ENCODE data around the gene OR7C1.
A peak's percentile ranks its signal among the peaks of the same experiment; 100 is the strongest.
"Not testable (repeated sequence)": the region's sequence is repeated elsewhere in the genome, so short reads cannot be mapped to it uniquely, and the experiment has no call there.

Gene OR7C1

GRCh38 chr19:14784730-14785101, 50.3 kb downstream of the OR7C1 start:
- peak; percentile 13 for DNase-seq (ENCODE audit: low spot score)

- not testable (repeated sequence) for DNase-seq (ENCODE audit: low spot score)
These were observed 51.5 kb downstream of the OR7C1 start for GRCh38 chr19:14783410-14783998.

GRCh38 chr19:14782626-14783409, 52.2 kb downstream of the OR7C1 start:
- no peak for DNase-seq (ENCODE audit: low spot score)

GRCh38 chr19:14781713-14782536, 53.1 kb downstream of the OR7C1 start:
- not testable (repeated sequence) for DNase-seq (ENCODE audit: low spot score)

GRCh38 chr19:14780622-14781225, 54.3 kb downstream of the OR7C1 start:
- DNase-seq (ENCODE audit: low spot score): not testable (repeated sequence)

- DNase-seq (ENCODE audit: low spot score): no peak
These were observed 55.8 kb downstream of the OR7C1 start for GRCh38 chr19:14779151-14779550.

- DNase-seq (ENCODE audit: low spot score): not testable (repeated sequence)
These were observed 56.7 kb downstream of the OR7C1 start, which contains the start of gene ADGRE2 for GRCh38 chr19:14778110-14778845. TSS of gene ADGRE2 (minus strand) at chr19:14778560. CDS start at chr19:14776756, 1,804 bp downstream.

GRCh38 chr19:14777645-14778044, 57.3 kb downstream of the OR7C1 start:
- not testable (repeated sequence) for DNase-seq (ENCODE audit: low spot score)

- DNase-seq (ENCODE audit: low spot score): no peak
These were observed 59.0 kb downstream of the OR7C1 start for GRCh38 chr19:14775869-14776586.

- DNase-seq (ENCODE audit: low spot score): not testable (repeated sequence)
These were observed 59.7 kb downstream of the OR7C1 start for GRCh38 chr19:14775326-14775725.

GRCh38 chr19:14774373-14774772, 60.6 kb downstream of the OR7C1 start:
- DNase-seq (ENCODE audit: low spot score): no peak

GRCh38 chr19:14773722-14774121, 61.3 kb downstream of the OR7C1 start:
- not testable (repeated sequence) for DNase-seq (ENCODE audit: low spot score)

- DNase-seq (ENCODE audit: low spot score): no peak
These were observed 62.0 kb downstream of the OR7C1 start for GRCh38 chr19:14772995-14773394.

GRCh38 chr19:14772467-14772866, 62.5 kb downstream of the OR7C1 start:
- DNase-seq (ENCODE audit: low spot score): no peak

- no peak for DNase-seq (ENCODE audit: low spot score)
These were observed 63.8 kb downstream of the OR7C1 start for GRCh38 chr19:14770944-14771839.

- no peak for DNase-seq (ENCODE audit: low spot score)
These were observed 64.8 kb downstream of the OR7C1 start for GRCh38 chr19:14770136-14770535.

- DNase-seq (ENCODE audit: low spot score): no peak
These were observed 65.8 kb downstream of the OR7C1 start for GRCh38 chr19:14769201-14769600.

GRCh38 chr19:14768001-14768400, 67.0 kb downstream of the OR7C1 start:
- no peak for DNase-seq (ENCODE audit: low spot score)

- no peak for DNase-seq (ENCODE audit: low spot score)
These were observed 67.5 kb downstream of the OR7C1 start for GRCh38 chr19:14767466-14767971.

GRCh38 chr19:14765841-14766240, 69.1 kb downstream of the OR7C1 start:
- DNase-seq (ENCODE audit: low spot score): not testable (repeated sequence)
